ENCODE data around the gene HMGCR. TPM values are rescaled to one million over a fixed set of nuclear protein-coding genes. Genes with fewer than 3 reads are reported as not detected.

Gene HMGCR
- polyA plus RNA-seq, 3 donors, result 19.8 to 33.3 (median 31.9) TPM

DNA sequence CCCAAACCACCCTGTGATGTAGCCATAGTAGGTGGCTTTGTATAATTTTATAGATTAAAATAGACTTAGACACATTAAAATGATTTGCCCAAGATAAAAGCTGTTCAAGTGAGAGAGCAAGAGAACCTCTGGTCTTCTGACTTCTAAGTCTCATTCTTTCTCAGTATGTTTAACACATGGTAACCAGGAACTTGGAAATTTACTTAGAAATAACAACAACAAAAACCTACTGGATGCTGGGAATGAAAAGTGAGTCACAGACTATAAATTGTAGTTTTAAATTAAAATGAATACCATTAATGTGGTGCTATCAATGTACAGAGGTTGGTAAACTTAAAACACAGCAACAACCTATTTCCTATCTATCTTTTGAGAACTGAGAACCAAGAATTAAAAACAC is 30.4 kb downstream of the HMGCR start:
- H3K79me2 ChIP-seq (ENCODE audit: insufficient read depth, low read length), result no peaks in the 10 kb centered on the region
- H4K20me1 ChIP-seq (ENCODE audit: insufficient read depth, low read length), result peaks cover 4% of the 10 kb centered on the region
- TF ChIP-seq, protein P1, sequence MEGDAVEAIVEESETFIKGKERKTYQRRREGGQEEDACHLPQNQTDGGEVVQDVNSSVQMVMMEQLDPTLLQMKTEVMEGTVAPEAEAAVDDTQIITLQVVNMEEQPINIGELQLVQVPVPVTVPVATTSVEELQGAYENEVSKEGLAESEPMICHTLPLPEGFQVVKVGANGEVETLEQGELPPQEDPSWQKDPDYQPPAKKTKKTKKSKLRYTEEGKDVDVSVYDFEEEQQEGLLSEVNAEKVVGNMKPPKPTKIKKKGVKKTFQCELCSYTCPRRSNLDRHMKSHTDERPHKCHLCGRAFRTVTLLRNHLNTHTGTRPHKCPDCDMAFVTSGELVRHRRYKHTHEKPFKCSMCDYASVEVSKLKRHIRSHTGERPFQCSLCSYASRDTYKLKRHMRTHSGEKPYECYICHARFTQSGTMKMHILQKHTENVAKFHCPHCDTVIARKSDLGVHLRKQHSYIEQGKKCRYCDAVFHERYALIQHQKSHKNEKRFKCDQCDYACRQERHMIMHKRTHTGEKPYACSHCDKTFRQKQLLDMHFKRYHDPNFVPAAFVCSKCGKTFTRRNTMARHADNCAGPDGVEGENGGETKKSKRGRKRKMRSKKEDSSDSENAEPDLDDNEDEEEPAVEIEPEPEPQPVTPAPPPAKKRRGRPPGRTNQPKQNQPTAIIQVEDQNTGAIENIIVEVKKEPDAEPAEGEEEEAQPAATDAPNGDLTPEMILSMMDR (IDR thresholded peaks at IDR 0.05), result no peak
- H3K4me3 ChIP-seq (replicated peaks in 1 of 3; ENCODE audit: low read depth in 2 of 3, low read length in 3 of 3), result no peak overlapping the region
- H3K36me3 ChIP-seq (replicated peaks in 1 of 2; ENCODE audit: control insufficient read depth in 1 of 2, insufficient read depth in 2 of 2, low read length in 2 of 2), result peaks cover 14 to 43% of the 10 kb centered on the region in 2 donors
- H3K9me3 ChIP-seq (replicated peaks in 1 of 2; ENCODE audit: control insufficient read depth in 1 of 2, insufficient read depth in 1 of 2, low read length in 2 of 2), result no peaks in the 10 kb centered on the region
- H3K9ac ChIP-seq (ENCODE audit: insufficient read depth, low read length, poor library complexity, severe bottlenecking), result no peak overlapping the region
- no peak overlapping the region for H3K4me3 Mint-ChIP-seq
- H3K36me3 Mint-ChIP-seq, result peaks cover 11 to 28% of the 10 kb centered on the region in 2 donors
- H3K27ac ChIP-seq (ENCODE audit: low read depth in 1 of 2, low read length in 2 of 2), result no peak overlapping the region
- H3K4me1 Mint-ChIP-seq, result no peaks in the 10 kb centered on the region
- no peak overlapping the region for H3K4me2 ChIP-seq (replicated peaks; ENCODE audit: extremely low read depth, low read length, poor library complexity, severe bottlenecking)
- no peak overlapping the region for H2AFZ ChIP-seq (ENCODE audit: insufficient read depth, low read depth, low read length, poor library complexity, severe bottlenecking)
- no peak overlapping the region for H3K27ac Mint-ChIP-seq
- peaks cover 0 to 1% (median 0%) of the 10 kb centered on the region in 3 donors for H3K27me3 Mint-ChIP-seq (ENCODE audit: low read depth in 3 of 3)
- peaks cover 0 to 2% (median 0%) of the 10 kb centered on the region in 7 donors for H3K9me3 Mint-ChIP-seq
- DNase-seq, result no peak
- no peaks in the 10 kb centered on the region for H3K4me1 ChIP-seq (ENCODE audit: control insufficient read depth in 1 of 2, insufficient read depth in 2 of 2, low read length in 2 of 2)
- H3K27me3 ChIP-seq (ENCODE audit: control insufficient read depth in 2 of 2, insufficient read depth in 2 of 2, low read length in 2 of 2), result no peaks in the 10 kb centered on the region
- intact Hi-C loops (cut with micrococcal nuclease), result no loop called here

- H3K4me2 ChIP-seq (replicated peaks; ENCODE audit: extremely low read depth, low read length, poor library complexity, severe bottlenecking), result no peak overlapping the region
- no peak for DNase-seq
- no peaks in the 10 kb centered on the region for H3K9me3 ChIP-seq (replicated peaks in 1 of 2; ENCODE audit: control insufficient read depth in 1 of 2, insufficient read depth in 1 of 2, low read length in 2 of 2)
- no peaks in the 10 kb centered on the region for H3K79me2 ChIP-seq (ENCODE audit: insufficient read depth, low read length)
- no peak overlapping the region for H3K4me3 ChIP-seq (replicated peaks in 1 of 3; ENCODE audit: low read depth in 2 of 3, low read length in 3 of 3)
- no peaks in the 10 kb centered on the region for H3K27me3 ChIP-seq (ENCODE audit: control insufficient read depth in 2 of 2, insufficient read depth in 2 of 2, low read length in 2 of 2)
- H3K36me3 Mint-ChIP-seq, result peaks cover 15 to 25% of the 10 kb centered on the region in 2 donors
- no peaks in the 10 kb centered on the region for H3K4me1 ChIP-seq (ENCODE audit: control insufficient read depth in 1 of 2, insufficient read depth in 2 of 2, low read length in 2 of 2)
- H3K27ac Mint-ChIP-seq, result peak overlapping the region in 1 of 7 donors; percentile 33
- peaks cover 15 to 43% of the 10 kb centered on the region in 2 donors for H3K36me3 ChIP-seq (replicated peaks in 1 of 2; ENCODE audit: control insufficient read depth in 1 of 2, insufficient read depth in 2 of 2, low read length in 2 of 2)
- WGBS (ENCODE audit: insufficient coverage), result no CpG with 5 or more reads among the region's 4 CpGs
- no peak overlapping the region for H3K27ac ChIP-seq (ENCODE audit: low read depth in 1 of 2, low read length in 2 of 2)
- H3K4me3 Mint-ChIP-seq, result no peak overlapping the region
- no peaks in the 10 kb centered on the region for H3K27me3 Mint-ChIP-seq (ENCODE audit: low read depth in 3 of 3)
- peaks cover 0 to 2% (median 0%) of the 10 kb centered on the region in 7 donors for H3K9me3 Mint-ChIP-seq
- no peak overlapping the region for H2AFZ ChIP-seq (ENCODE audit: insufficient read depth, low read depth, low read length, poor library complexity, severe bottlenecking)
- intact Hi-C loops (cut with micrococcal nuclease), result no loop called here
- TF ChIP-seq, protein P1 (IDR thresholded peaks at IDR 0.05), result no peak
- H4K20me1 ChIP-seq (ENCODE audit: insufficient read depth, low read length), result peaks cover 4% of the 10 kb centered on the region
- H3K4me1 Mint-ChIP-seq, result no peaks in the 10 kb centered on the region
- H3K9ac ChIP-seq (ENCODE audit: insufficient read depth, low read length, poor library complexity, severe bottlenecking), result no peak overlapping the region
Observed at GRCh38 chr5:75368391-75368790, 31.4 kb downstream of the HMGCR start.

Measured in CD14-positive monocyte (primary cell).